Epithelial cell of esophagus (primary cell): ENCODE measurements around the gene ENO2.
"Not testable (repeated sequence)": the region's sequence is repeated elsewhere in the genome, so short reads cannot be mapped to it uniquely, and the experiment has no call there.

Source experiments
- DNase-seq: peaks from one replicate; pipeline ENCODE4 v3.0.0; 2010; ENCODE audit warnings: low read depth
- H3K4me3 ChIP-seq: 2 replicates; pipeline ENCODE4 v1.5.1; 2011; ENCODE audit warnings: mild to moderate bottlenecking, low read length, control low read depth
- TF ChIP-seq, protein P1 (sequence below): IDR thresholded peaks from 2 replicates; pipeline ENCODE4 v1.5.1; 2011; ENCODE audit warnings: low read depth, mild to moderate bottlenecking, low read length, control low read depth, inconsistent platforms; ENCODE audit not compliant: insufficient read depth; ENCODE audit errors: missing control alignments

ENO2 gene

DNA sequence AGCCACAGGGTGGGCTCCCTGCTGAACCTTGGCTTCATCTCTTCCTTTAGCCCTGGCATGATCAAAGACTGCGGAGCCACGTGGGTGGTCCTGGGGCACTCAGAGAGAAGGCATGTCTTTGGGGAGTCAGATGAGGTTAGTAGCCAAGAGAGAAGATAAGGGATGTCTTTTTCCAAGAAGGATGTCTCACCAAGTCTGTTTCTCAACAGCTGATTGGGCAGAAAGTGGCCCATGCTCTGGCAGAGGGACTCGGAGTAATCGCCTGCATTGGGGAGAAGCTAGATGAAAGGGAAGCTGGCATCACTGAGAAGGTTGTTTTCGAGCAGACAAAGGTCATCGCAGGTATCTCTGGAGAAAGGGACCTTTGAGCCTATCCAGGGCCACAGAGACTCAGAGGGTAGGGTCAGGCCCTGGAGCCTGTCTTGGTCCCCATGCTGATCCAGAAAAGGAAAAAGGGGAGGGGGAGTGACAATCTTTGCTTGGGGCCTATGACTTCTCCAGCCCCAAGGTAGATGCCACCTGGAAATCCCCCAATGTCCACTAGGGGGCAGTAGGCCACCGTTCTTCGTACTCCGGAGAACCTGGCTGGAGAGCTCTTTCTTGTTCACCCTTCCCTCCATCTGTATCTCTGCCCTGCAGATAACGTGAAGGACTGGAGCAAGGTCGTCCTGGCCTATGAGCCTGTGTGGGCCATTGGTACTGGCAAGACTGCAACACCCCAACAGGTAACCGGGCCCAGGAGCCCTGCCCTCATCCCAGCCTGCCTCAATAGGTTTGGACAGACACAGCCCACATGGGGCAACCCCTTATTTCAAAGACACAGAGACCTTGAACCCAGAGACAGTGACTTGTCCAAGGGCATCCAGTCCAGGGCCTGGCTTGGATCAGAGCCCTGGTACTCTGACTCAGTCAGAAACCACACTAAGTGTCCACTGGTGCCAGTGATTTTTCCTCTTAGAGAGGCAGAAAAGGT lies 45.0 kb upstream of the ENO2 start:
- TF ChIP-seq, protein P1, sequence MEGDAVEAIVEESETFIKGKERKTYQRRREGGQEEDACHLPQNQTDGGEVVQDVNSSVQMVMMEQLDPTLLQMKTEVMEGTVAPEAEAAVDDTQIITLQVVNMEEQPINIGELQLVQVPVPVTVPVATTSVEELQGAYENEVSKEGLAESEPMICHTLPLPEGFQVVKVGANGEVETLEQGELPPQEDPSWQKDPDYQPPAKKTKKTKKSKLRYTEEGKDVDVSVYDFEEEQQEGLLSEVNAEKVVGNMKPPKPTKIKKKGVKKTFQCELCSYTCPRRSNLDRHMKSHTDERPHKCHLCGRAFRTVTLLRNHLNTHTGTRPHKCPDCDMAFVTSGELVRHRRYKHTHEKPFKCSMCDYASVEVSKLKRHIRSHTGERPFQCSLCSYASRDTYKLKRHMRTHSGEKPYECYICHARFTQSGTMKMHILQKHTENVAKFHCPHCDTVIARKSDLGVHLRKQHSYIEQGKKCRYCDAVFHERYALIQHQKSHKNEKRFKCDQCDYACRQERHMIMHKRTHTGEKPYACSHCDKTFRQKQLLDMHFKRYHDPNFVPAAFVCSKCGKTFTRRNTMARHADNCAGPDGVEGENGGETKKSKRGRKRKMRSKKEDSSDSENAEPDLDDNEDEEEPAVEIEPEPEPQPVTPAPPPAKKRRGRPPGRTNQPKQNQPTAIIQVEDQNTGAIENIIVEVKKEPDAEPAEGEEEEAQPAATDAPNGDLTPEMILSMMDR: peak; percentile 87
- peak; percentile 80 for DNase-seq
- H3K4me3 ChIP-seq: peak overlapping the region; percentile 88

DNA sequence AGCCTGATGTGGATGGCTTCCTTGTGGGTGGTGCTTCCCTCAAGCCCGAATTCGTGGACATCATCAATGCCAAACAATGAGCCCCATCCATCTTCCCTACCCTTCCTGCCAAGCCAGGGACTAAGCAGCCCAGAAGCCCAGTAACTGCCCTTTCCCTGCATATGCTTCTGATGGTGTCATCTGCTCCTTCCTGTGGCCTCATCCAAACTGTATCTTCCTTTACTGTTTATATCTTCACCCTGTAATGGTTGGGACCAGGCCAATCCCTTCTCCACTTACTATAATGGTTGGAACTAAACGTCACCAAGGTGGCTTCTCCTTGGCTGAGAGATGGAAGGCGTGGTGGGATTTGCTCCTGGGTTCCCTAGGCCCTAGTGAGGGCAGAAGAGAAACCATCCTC lies 44.1 kb upstream of the ENO2 start:
- not testable (repeated sequence) for H3K4me3 ChIP-seq, DNase-seq

DNA sequence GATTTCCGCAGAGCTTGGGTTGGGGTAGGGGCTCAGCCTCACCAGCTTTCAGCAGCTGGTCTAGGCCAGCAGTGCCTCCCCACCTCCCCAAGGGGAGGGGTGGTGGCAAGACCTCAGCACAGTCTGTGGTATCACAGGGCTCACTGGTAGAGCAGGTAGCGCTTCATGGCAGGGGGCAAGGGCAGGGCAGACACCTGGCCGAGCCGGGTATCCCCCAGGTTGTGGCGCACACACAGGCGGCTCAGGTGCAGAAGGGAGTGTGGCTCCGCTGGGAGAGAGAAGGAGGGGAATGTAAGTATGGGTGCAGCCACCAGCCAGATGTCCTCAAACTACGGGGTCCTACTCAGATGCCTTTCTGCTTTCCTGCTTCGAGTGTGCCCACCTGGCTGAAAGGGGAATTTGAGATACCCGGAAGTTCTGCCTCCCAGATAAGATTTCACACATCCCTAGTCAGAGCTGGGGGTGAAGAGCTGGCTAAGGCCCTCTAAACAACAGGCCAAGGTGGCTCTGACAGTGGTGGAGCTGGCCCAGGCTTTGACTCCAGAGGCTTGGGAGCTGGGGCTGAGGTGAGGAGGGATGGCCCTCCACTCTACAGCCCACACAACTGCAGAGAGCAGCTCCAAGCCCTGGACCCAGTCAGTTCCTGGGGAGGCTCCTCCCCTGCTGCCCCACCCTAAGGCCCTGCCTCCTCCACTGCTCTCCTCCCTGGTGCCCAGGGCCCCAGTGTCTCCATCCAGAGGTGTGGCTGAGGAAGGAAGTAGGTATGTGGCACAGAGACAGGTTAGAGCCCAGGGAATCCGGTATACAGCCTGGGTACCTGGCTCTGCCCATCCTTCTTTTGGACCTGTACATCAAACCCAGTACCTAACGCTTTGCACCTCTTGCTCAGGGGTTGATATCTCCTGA lies 43.1 kb upstream of the ENO2 start:
- TF ChIP-seq, protein P1: no peak
- DNase-seq: peak; percentile 87

DNA sequence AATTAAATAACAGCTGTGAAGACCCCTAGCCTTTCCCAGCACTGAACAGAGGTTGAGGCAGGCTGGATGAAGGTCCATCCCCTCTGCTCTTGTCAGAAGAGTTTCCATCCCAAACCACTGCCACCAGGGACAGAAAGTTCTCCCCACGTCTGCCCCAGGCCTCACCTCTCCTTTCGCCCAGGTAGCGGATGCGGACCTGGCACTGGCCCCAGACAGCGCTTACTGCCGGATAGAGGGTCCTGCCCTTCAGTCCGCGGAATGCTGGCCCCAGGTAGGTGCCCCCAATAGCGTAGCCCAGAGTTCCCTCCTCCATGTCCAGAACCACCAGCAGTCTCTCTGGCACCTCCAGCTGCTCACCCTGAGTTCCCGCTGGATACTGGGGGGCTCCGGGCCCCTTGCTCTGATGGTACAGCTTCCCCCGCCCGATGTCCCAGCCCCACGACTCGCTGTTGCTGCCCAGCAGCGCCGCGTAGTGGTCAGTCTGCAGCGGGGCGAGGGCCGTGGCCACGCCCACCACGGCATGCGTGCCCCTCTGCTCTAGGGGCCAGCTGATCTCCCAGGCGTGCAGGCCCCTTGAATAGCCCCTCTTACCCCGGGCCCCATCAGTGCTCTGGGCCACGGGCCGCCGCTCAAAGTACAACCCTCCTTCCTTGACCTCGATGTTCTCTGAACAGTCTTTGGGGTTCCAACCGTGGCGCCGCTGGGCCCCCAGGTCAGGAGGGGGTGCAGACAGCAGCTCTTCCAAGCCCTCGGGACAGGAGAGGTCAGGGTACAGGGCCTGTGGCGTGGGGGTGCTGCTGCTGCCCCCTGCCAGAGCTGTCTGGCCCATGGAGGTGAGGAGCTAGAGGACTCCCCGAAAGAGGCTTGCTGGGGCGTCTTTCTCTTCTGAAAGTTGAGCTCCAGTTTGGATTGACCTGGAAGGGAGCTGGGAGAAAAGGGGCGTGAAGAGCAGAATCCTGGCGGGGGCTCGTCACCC lies 42.0 kb upstream of the ENO2 start:
- TF ChIP-seq, protein P1: peak; percentile 89
- DNase-seq: peak; percentile 76
- peak overlapping the region; percentile 83 for H3K4me3 ChIP-seq

More for the DNA sequence above, 43.1 kb upstream of the ENO2 start:
- peak overlapping the region; percentile 83 for H3K4me3 ChIP-seq

DNA sequence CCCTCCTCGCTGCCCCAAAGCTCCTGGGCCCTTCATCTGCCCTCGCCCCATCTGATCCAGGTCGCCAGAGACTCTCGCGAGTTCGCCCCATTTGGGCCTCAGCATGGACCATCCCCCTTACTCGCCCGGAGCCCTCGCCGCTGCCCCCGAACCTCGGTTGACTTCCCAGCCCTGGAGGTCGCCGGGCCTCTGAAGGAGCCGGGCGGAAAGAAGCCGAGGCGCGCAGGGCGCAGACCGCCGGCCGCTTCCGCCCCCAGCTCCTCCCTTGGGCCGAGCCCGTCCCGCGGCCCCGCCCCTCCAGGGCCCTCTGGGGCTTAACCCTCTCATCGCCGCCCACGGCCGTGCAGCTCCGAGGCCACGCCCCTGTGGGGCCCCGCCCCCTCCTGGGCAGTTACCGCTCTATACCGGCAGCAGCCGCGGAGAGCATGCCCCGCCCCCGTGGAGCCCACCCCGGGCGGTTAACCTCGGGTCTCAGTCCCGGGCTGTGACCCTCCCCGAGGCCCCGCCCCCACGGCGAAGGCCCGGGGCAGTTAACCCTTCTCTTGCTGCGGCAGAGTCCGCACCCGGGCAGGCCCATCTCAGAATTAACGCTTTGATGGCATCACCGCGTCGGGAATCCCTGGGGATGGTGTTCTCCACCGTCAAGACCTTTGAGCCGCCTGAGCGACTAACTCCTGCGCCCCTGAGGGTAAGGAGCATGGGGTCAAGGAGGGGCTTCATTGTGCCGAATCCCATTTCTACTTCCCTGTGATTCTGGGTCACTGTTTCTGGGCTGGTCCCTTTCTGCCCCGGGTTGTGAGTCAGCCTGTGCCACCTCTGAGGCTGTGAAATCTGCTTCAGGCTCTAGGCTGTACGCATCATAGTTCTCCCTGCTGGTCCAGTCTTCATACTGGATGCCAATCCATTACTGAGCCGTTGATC lies 41.0 kb upstream of the ENO2 start, which contains the start of gene SPSB2:
Gene SPSB2, minus strand, starts transcription at position 210 of the 921 bp plus-strand sequence. CDS start 402 bp downstream, outside the sequence.
- peak; percentile 95 for DNase-seq
- TF ChIP-seq, protein P1: no peak
- H3K4me3 ChIP-seq: peak within 1 kb of the TSS; percentile 83

DNA sequence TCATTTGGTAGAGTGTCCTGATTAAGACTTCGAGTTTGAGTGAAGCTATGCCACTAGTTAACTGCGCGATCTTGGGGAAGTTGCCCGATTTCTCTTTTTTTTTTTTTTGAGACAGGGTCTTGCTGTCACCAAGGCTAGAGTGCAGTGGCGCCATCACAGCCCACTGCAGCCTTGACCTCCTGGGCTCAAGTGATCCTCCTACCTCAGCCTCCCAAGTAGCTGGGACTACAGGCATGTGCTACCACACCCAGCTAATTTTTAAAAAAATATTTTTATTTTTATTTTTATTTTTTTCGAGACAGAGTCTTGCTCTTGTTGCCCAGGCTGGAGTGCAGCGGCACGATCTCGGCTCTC lies 40.4 kb upstream of the ENO2 start:
- DNase-seq: not testable (repeated sequence)
- peak overlapping the region; percentile 83 for H3K4me3 ChIP-seq

DNA sequence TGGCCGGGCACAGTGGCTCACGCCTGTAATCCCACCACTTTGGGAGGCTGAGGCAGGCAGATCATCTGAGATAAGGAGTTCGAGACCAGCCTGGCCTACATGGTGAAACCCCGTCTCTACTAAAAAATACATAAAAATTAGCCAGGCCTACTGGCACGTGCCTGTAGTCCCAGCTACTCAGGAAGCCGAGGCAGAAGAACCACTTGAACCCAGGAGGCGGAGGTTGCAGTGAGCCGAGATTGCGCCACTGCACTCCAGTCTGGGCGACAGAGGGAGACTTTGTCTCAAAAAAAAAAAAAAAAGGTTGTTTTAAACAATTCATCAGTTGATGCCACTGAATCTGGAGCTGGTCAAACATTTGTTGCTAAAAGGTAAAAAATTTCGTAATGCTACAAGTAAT lies 34.6 kb upstream of the ENO2 start:
- not testable (repeated sequence) for DNase-seq, H3K4me3 ChIP-seq
